ENCODE measurements around the gene MRGPRD.

- TF ChIP-seq CTCF (conservative IDR thresholded peaks at IDR 0.05; ENCODE audit: low read depth in 2 of 2) (no peak), CREB1 (CRISPR knock-in tag; IDR thresholded peaks at IDR 0.05; ENCODE audit: low read depth) (no peak), EZH2 (IDR thresholded peaks at IDR 0.05; ENCODE audit: low read depth, unreplicated experiment) (no peak), POLR2AphosphoS5 (IDR thresholded peaks at IDR 0.05; ENCODE audit: low read depth) (no peak), JUNB (IDR thresholded peaks at IDR 0.05; ENCODE audit: unreplicated experiment) (no peak), STAT1 (IDR thresholded peaks at IDR 0.05; ENCODE audit: unreplicated experiment) (no peak), REST (IDR thresholded peaks at IDR 0.05; ENCODE audit: unreplicated experiment) (no peak)
These were observed 21.1 kb downstream of the MRGPRD start for GRCh38 chr11:68959465-68960293.

All from GM23338 (cell line).